Measurements from ENCODE around the gene MPPE1. TPM values are rescaled to one million over a fixed set of nuclear protein-coding genes. Genes with fewer than 3 reads are reported as not detected.

MPPE1 gene
- total and polyA plus RNA-seq, 9 of the 15 experiments (the other 6 are each of a cell fraction or from before 2014, with no cell fraction given), result 10.7 to 19.5 (median 13.3) TPM

DNA sequence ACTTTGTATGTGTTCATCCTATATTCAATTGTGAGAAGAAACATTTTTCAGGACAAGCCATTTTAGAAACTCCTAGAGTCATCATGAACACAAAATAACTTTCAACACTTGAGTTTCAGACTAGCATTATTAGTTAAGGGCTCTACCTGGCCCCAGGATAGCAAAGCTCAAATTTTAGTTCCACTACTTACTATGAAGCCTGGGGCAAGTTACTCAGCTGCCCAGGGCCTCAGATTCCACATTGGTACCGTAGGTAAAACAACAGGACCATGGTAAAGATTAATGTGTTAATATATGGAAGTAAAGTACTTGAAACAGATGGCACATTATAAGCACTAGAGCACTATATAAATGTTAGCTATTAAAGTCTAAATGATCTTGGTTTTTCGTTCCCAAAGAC is 19.4 kb downstream of the MPPE1 start (continued):
- TF ChIP-seq PRMT5 (CRISPR knock-in tag; IDR thresholded peaks at IDR 0.05) (no peak), RBFOX2 (IDR thresholded peaks at IDR 0.05; ENCODE audit: low read depth, low read length) (no peak)

DNA sequence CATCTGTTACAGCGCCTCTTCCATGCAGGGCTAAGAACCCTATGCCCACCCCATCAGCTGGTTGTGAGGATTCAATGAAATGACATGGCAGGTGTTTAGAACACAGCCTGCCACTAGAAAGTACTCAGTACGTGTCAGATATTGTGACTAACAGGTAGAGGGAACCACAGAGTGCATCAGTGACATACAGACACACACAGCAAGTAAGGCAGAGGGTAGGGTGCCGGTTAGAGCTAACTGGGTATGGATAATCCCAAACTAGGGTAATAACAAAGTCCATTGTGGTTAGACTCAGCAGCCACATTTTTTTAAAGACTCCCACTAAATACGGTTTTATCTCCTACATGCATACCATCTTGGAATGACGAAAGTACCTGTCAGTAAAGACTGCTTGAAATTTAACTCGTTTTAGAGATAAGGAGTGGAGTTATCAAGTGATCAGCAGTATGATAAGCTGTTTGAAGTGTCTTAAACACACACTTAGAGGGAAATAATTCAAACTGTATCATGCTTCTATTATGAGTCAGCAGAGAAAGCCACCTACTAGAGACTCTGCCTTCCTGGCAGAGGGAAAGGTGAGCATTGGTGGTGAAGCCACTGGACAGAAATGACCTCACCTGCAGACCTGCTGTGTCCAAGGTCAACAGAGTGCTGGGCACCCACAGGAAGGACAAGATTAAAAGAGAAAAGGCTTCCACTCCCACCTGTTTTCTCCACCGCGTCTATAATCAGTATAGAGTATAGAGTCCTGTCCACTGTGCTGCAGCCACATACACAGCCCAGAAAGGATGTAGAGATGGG is 20.6 kb downstream of the MPPE1 start:
- intact Hi-C loops (cut with micrococcal nuclease) (no loop called here), in situ Hi-C loops (cut with MboI) (no loop called here)
- H4K20me1 ChIP-seq (replicated peaks; ENCODE audit: control insufficient read depth, insufficient read depth, low read length), result no peaks in the 10 kb centered on the region
- H3K9me3 ChIP-seq (replicated peaks; ENCODE audit: control insufficient read depth, insufficient read depth, low read depth, low read length), result no peaks in the 10 kb centered on the region
- H3K27ac ChIP-seq (ENCODE audit: extremely low read depth, low read depth, low read length), result no peak overlapping the region
- 0 out of 3 replicates have a peak, but pooled peaks cover 2% of the 10 kb centered on the region for H3K36me3 ChIP-seq (ENCODE audit: control insufficient read depth, insufficient read depth, low read length)
- no peaks in the 10 kb centered on the region for H3K79me2 ChIP-seq (ENCODE audit: control insufficient read depth, insufficient read depth, low read length)
- ChIA-PET POLR2A (interaction anchor here (1.4 kb wide), 1 partner anchor 11 kb away, joined by 5 read pairs; no protein-coding TSS in a partner anchor), CTCF (ENCODE audit: low intra/inter-chr PET ratio) (no interaction called here)
- DNase-seq (ENCODE audit: extremely low read depth in 1 of 4, low spot score in 3 of 4) (no peak), FAIRE-seq (peak; percentile 35), ATAC-seq (no peak)
- no peak overlapping the region for H3K4me2 ChIP-seq (ENCODE audit: insufficient read depth, low read length)
- BruUV-seq (replicated peaks), result no TSS peak
- no peaks in the 10 kb centered on the region; a peak in 1 of 5 replicates for H3K27me3 ChIP-seq (ENCODE audit: control insufficient read depth in 2 of 2, insufficient read depth in 2 of 2, low read length in 2 of 2)
- 42% methylated on average over 8 of the region's 8 CpGs for WGBS (ENCODE audit: insufficient coverage, low coverage, missing lambda C conversion rate)
- H3K9me1 ChIP-seq (ENCODE audit: control insufficient read depth, insufficient read depth, low read length), result no peaks in the 10 kb centered on the region
- peaks cover 4% of the 10 kb centered on the region in 2 experiments; a peak in 4 of 5 replicates for H3K4me1 ChIP-seq (replicated peaks in 1 of 2; ENCODE audit: control insufficient read depth in 2 of 2, insufficient read depth in 2 of 2, low read length in 2 of 2)
- H2AFZ ChIP-seq (ENCODE audit: low read depth, low read length), result no peak overlapping the region
- H3K9ac ChIP-seq (ENCODE audit: insufficient read depth in 1 of 2, low read depth in 2 of 2, low read length in 2 of 2), result no peak overlapping the region
- no peak overlapping the region for H3K4me3 ChIP-seq
- TF ChIP-seq, protein P1, sequence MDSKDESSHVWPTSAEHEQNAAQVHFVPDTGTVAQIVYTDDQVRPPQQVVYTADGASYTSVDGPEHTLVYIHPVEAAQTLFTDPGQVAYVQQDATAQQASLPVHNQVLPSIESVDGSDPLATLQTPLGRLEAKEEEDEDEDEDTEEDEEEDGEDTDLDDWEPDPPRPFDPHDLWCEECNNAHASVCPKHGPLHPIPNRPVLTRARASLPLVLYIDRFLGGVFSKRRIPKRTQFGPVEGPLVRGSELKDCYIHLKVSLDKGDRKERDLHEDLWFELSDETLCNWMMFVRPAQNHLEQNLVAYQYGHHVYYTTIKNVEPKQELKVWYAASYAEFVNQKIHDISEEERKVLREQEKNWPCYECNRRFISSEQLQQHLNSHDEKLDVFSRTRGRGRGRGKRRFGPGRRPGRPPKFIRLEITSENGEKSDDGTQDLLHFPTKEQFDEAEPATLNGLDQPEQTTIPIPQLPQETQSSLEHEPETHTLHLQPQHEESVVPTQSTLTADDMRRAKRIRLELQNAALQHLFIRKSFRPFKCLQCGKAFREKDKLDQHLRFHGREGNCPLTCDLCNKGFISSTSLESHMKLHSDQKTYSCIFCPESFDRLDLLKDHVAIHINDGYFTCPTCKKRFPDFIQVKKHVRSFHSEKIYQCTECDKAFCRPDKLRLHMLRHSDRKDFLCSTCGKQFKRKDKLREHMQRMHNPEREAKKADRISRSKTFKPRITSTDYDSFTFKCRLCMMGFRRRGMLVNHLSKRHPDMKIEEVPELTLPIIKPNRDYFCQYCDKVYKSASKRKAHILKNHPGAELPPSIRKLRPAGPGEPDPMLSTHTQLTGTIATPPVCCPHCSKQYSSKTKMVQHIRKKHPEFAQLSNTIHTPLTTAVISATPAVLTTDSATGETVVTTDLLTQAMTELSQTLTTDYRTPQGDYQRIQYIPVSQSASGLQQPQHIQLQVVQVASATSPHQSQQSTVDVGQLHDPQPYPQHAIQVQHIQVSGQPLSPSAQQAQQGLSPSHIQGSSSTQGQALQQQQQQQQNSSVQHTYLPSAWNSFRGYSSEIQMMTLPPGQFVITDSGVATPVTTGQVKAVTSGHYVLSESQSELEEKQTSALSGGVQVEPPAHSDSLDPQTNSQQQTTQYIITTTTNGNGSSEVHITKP (IDR thresholded peaks at IDR 0.05; ENCODE audit: partially characterized antibody), result no peak
- TF ChIP-seq MAFG (tag; conservative IDR thresholded peaks at IDR 0.05), result 0 out of 2 replicates have a peak, but pooled peaks have one; percentile 18
- TF ChIP-seq TEAD2 (tag; IDR thresholded peaks at IDR 0.05), result no peak
- TF ChIP-seq, protein P2, sequence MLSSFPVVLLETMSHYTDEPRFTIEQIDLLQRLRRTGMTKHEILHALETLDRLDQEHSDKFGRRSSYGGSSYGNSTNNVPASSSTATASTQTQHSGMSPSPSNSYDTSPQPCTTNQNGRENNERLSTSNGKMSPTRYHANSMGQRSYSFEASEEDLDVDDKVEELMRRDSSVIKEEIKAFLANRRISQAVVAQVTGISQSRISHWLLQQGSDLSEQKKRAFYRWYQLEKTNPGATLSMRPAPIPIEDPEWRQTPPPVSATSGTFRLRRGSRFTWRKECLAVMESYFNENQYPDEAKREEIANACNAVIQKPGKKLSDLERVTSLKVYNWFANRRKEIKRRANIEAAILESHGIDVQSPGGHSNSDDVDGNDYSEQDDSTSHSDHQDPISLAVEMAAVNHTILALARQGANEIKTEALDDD (IDR thresholded peaks at IDR 0.05), result peak; percentile 99
- TF ChIP-seq RFX5 (IDR thresholded peaks at IDR 0.05; ENCODE audit: low read depth, low read length), result no peak
- TF ChIP-seq MTA1 (IDR thresholded peaks at IDR 0.05; ENCODE audit: borderline replicate concordance), result peak; percentile 32; the same call in 1 of the 2 replicates
- peak; percentile 40; the same call in 1 of the 2 replicates for TF ChIP-seq SMARCE1 (IDR thresholded peaks at IDR 0.05)
- TF ChIP-seq, protein P3, sequence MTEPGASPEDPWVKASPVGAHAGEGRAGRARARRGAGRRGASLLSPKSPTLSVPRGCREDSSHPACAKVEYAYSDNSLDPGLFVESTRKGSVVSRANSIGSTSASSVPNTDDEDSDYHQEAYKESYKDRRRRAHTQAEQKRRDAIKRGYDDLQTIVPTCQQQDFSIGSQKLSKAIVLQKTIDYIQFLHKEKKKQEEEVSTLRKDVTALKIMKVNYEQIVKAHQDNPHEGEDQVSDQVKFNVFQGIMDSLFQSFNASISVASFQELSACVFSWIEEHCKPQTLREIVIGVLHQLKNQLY (CRISPR knock-in tag; conservative IDR thresholded peaks at IDR 0.05), result no peak
- TF ChIP-seq HNRNPL (IDR thresholded peaks at IDR 0.05; ENCODE audit: low read depth, low read length), result no peak
- TF ChIP-seq OTX1 (CRISPR knock-in tag; IDR thresholded peaks at IDR 0.05), result no peak
- TF ChIP-seq, protein P4, sequence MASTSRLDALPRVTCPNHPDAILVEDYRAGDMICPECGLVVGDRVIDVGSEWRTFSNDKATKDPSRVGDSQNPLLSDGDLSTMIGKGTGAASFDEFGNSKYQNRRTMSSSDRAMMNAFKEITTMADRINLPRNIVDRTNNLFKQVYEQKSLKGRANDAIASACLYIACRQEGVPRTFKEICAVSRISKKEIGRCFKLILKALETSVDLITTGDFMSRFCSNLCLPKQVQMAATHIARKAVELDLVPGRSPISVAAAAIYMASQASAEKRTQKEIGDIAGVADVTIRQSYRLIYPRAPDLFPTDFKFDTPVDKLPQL (IDR thresholded peaks at IDR 0.05; ENCODE audit: extremely low read depth, insufficient read length), result no peak
- TF ChIP-seq CCNT2 (IDR thresholded peaks at IDR 0.05; ENCODE audit: borderline replicate concordance, extremely low read depth, insufficient read length, low read depth, low read length), result peak; percentile 40
